Gastrocnemius medialis (tissue), 4 donors: ENCODE results near the gene SMYD1.

Experiments
- POLR2A ChIP-seq, 2 donors: fragments of 450-650 bp; IDR thresholded peaks; one replicate each; pipeline ENCODE4 v1.6.1; 2017; ENCODE audit warnings: antibody characterized with exemption in 2 of 2, mild to moderate bottlenecking in 2 of 2, moderate library complexity in 2 of 2
- TF ChIP-seq, protein P1 (sequence below), 5 experiments: fragments of 450-650 bp in 3 of 5; fragments of 200-600 bp in 2 of 5; sonication (generic) in 2 of 5; IDR thresholded peaks in 4 of 5; conservative IDR thresholded peaks in 1 of 5; 1 replicate in 4 of 5; 2 replicates in 1 of 5; pipeline ENCODE4 v1.5.1; 2016 to 2019; ENCODE audit warnings: antibody characterized with exemption in 5 of 5, mild to moderate bottlenecking in 3 of 5, moderate library complexity in 3 of 5

DNA sequence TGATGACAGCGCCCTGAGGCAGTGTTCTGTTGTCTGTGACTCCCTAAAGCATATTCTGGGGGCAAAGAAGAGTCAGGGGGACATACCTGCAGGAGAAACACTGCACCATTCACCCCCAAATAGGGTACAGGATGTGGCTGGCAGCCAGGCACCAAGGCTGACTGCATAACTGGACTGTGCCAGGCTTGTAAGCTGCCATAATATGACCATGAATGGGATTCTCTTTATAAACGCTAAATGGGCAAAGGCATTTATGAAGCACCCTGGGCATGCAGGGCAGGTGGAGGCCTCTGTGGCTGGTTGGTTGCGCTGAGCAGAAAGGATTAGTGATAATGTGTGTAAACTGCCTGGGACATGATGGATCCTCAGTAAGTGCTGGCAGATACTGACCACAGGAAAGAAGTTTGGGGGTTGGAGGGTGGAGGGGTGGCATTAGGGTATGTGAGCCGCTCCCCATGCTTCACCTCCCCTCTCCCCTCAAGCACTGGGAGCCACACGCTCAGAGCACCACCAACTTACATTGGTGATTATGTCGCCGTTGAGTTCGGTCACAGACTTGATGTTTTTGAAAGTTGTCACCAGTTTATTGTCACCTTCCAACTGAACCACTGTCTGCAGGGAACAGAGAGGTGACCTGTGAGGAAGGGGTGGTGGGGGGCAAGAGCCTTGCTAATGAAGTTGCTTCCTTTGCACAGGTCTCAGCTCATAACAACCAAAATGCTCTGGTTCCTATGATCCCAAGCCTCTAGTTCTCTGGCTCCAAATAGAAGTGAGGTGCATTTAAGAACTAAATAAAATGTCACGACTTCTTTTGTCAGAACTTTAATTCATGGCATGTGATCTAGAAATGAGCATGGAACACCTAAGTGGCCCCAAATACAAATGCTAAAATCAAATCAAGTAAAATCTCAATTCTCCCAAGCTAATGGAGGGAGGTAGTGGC lies 56.6 kb downstream of the SMYD1 start:
- TF ChIP-seq, protein P1, sequence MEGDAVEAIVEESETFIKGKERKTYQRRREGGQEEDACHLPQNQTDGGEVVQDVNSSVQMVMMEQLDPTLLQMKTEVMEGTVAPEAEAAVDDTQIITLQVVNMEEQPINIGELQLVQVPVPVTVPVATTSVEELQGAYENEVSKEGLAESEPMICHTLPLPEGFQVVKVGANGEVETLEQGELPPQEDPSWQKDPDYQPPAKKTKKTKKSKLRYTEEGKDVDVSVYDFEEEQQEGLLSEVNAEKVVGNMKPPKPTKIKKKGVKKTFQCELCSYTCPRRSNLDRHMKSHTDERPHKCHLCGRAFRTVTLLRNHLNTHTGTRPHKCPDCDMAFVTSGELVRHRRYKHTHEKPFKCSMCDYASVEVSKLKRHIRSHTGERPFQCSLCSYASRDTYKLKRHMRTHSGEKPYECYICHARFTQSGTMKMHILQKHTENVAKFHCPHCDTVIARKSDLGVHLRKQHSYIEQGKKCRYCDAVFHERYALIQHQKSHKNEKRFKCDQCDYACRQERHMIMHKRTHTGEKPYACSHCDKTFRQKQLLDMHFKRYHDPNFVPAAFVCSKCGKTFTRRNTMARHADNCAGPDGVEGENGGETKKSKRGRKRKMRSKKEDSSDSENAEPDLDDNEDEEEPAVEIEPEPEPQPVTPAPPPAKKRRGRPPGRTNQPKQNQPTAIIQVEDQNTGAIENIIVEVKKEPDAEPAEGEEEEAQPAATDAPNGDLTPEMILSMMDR (IDR thresholded peaks at IDR 0.05 in 4 of 5, conservative IDR thresholded peaks at IDR 0.05 in 1 of 5) = no peak
- no peak for TF ChIP-seq POLR2A (IDR thresholded peaks at IDR 0.05)
